Measurements from ENCODE around the gene RAB22A.

The RAB22A gene

GRCh38 chr20:58328836-58329235 lies 19.3 kb downstream of the RAB22A start:
- Histone ChIP-seq H3K4me1 (ENCODE audit: insufficient read depth, low read length) (peaks cover 7% of the 10 kb centered on the region; the same call in 1 of the 2 replicates), H3K9ac (ENCODE audit: low read depth, low read length) (no peak overlapping the region), H3K27ac (ENCODE audit: low read length) (no peak overlapping the region)

DNA sequence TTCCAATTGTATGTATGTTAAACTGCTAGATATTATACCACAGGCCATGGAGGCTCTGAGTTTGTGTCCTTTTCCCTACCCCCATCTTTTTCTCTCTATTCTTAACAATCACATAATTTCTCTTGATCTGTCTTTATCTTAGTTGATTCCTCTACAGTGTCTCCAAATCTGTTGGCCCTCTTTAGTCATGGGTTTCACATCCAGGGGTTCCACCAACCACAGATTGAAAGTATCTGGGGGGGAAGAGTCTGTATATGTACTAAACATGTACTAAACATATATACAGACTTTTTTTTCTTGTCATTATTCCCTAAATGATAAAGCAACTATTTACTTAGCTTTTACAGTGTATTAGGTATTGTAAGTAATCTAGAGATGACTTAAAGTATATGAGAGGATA lies 20.2 kb downstream of the RAB22A start:
- Histone ChIP-seq H3K4me3 (ENCODE audit: low read length) (no peak overlapping the region), H3K27ac (ENCODE audit: low read length) (no peak overlapping the region), H3K27me3 (ENCODE audit: insufficient read depth, low read length) (no peaks in the 10 kb centered on the region), H3K9ac (ENCODE audit: low read depth, low read length) (no peak overlapping the region), H3K4me1 (ENCODE audit: insufficient read depth, low read length) (peaks cover 7% of the 10 kb centered on the region; the same call in 1 of the 2 replicates), H3K36me3 (ENCODE audit: insufficient read depth, low read depth, low read length) (0 out of 2 replicates have a peak, but pooled peaks cover 5% of the 10 kb centered on the region), H3K9me3 (ENCODE audit: insufficient read depth, low read depth, low read length) (no peaks in the 10 kb centered on the region)

More at GRCh38 chr20:58328836-58329235, 19.3 kb downstream of the RAB22A start:
- 0 out of 2 replicates have a peak, but pooled peaks cover 5% of the 10 kb centered on the region for H3K36me3 ChIP-seq (ENCODE audit: insufficient read depth, low read depth, low read length)
- H3K9me3 ChIP-seq (ENCODE audit: insufficient read depth, low read depth, low read length) = no peaks in the 10 kb centered on the region
- no peak overlapping the region for H3K4me3 ChIP-seq (ENCODE audit: low read length)
- H3K27me3 ChIP-seq (ENCODE audit: insufficient read depth, low read length) = no peaks in the 10 kb centered on the region

DNA sequence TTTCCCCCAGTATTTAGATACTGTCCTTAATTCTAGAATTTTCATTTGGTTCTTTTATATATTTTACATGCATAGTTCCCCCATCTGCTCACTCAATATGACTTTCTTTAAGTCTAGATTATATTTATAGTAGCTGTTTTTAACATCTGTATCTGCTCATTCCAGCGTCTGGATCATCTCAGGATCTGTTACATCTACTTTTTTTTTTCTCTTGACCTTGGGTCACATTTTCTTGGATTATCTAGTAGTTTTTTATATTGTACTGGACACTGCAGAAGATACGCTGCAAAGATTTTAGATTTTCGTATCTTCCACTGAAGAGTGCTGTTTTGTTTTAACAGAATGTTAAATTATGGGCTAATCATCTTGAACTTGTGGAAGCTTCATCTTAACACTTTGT lies 20.7 kb downstream of the RAB22A start:
- Histone ChIP-seq H3K4me1 (ENCODE audit: insufficient read depth, low read length) (peaks cover 7% of the 10 kb centered on the region; the same call in 1 of the 2 replicates), H3K36me3 (ENCODE audit: insufficient read depth, low read depth, low read length) (0 out of 2 replicates have a peak, but pooled peaks cover 5% of the 10 kb centered on the region), H3K27me3 (ENCODE audit: insufficient read depth, low read length) (no peaks in the 10 kb centered on the region), H3K9me3 (ENCODE audit: insufficient read depth, low read depth, low read length) (no peaks in the 10 kb centered on the region), H3K4me3 (ENCODE audit: low read length) (no peak overlapping the region), H3K27ac (ENCODE audit: low read length) (no peak overlapping the region), H3K9ac (ENCODE audit: low read depth, low read length) (no peak overlapping the region)

DNA sequence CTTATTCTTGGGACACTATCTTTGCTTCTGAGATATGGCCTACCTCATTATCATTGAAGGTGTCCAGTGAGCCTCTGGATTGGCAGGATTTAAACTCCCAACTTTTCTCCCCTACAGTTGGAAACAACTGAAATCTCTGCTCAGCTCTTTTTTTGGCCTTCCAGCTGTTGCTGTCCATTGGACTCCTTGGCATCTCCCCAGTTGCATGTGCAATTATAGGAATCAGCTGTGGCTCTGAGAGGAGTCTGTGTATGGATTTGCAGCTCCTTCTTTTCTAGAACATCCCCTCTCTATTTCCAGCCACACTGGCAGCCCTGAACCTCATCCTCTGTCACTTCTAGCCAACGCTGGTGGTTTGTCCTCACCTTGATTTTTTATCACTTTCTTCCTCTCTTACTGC lies 21.2 kb downstream of the RAB22A start:
- peaks cover 7% of the 10 kb centered on the region; the same call in 1 of the 2 replicates for H3K4me1 ChIP-seq (ENCODE audit: insufficient read depth, low read length)
- 0 out of 2 replicates have a peak, but pooled peaks cover 5% of the 10 kb centered on the region for H3K36me3 ChIP-seq (ENCODE audit: insufficient read depth, low read depth, low read length)
- no peak overlapping the region for H3K27ac ChIP-seq (ENCODE audit: low read length)
- no peaks in the 10 kb centered on the region for H3K27me3 ChIP-seq (ENCODE audit: insufficient read depth, low read length)
- H3K9me3 ChIP-seq (ENCODE audit: insufficient read depth, low read depth, low read length) = no peaks in the 10 kb centered on the region
- H3K4me3 ChIP-seq (ENCODE audit: low read length) = no peak overlapping the region
- no peak overlapping the region for H3K9ac ChIP-seq (ENCODE audit: low read depth, low read length)

GRCh38 chr20:58331961-58332551 lies 22.5 kb downstream of the RAB22A start:
- H3K27ac ChIP-seq (ENCODE audit: low read length) = no peak overlapping the region
- no peak overlapping the region for H3K4me3 ChIP-seq (ENCODE audit: low read length)
- H3K27me3 ChIP-seq (ENCODE audit: insufficient read depth, low read length) = no peaks in the 10 kb centered on the region
- peaks cover 7% of the 10 kb centered on the region; the same call in 1 of the 2 replicates for H3K4me1 ChIP-seq (ENCODE audit: insufficient read depth, low read length)
- H3K9ac ChIP-seq (ENCODE audit: low read depth, low read length) = no peak overlapping the region
- H3K36me3 ChIP-seq (ENCODE audit: insufficient read depth, low read depth, low read length) = 0 out of 2 replicates have a peak, but pooled peaks cover 5% of the 10 kb centered on the region
- no peaks in the 10 kb centered on the region for H3K9me3 ChIP-seq (ENCODE audit: insufficient read depth, low read depth, low read length)

DNA sequence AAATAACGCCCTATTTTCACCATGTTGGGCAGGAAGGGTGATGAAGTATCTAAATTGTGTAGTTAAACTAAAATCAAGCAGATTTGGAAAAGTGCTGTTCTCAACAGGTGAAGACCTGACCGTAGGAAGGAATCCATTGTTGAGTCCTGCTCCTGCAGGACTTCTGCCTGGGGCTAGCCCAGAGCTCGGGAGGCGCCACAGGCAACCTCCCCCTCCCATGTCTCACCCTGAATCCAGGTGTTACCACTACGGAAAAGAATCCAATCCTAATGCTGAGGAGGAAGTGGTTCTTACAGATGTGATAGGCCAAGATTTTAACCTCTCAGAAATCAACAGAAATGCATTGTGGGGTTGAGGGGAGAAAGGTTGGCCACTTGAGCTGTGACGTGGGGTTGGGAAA lies 30.2 kb downstream of the RAB22A start:
- Histone ChIP-seq H3K27me3 (ENCODE audit: insufficient read depth, low read length) (no peaks in the 10 kb centered on the region), H3K9ac (ENCODE audit: low read depth, low read length) (no peak overlapping the region), H3K36me3 (ENCODE audit: insufficient read depth, low read depth, low read length) (no peaks in the 10 kb centered on the region), H3K4me3 (ENCODE audit: low read length) (no peak overlapping the region), H3K4me1 (ENCODE audit: insufficient read depth, low read length) (peaks cover 7% of the 10 kb centered on the region; the same call in 1 of the 2 replicates), H3K27ac (ENCODE audit: low read length) (no peak overlapping the region), H3K9me3 (ENCODE audit: insufficient read depth, low read depth, low read length) (no peaks in the 10 kb centered on the region)

DNA sequence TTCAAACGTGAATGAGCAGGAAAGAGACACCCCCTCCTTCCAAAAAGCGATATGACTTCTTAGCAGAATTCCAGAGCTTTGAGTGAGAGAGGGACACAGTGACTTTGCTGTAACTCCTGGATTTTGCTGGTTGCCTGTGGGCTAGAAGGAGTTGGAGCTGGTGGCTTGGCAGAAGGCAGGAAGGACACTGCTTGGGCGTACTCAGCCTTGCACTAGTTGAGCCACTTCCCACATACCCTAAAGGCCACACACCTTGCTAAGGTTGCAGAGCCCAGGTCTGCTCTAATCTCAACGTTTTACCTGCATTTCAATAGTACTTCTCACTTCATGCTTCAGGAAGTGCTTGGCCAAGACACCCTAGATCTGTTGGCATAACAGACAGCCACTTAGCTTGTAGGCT lies 30.6 kb downstream of the RAB22A start:
- H3K4me1 ChIP-seq (ENCODE audit: insufficient read depth, low read length) = peaks cover 7% of the 10 kb centered on the region; the same call in 1 of the 2 replicates
- no peak overlapping the region for H3K4me3 ChIP-seq (ENCODE audit: low read length)
- 0 out of 2 replicates have a peak, but pooled peaks cover 3% of the 10 kb centered on the region for H3K36me3 ChIP-seq (ENCODE audit: insufficient read depth, low read depth, low read length)
- H3K27me3 ChIP-seq (ENCODE audit: insufficient read depth, low read length) = no peaks in the 10 kb centered on the region
- H3K9me3 ChIP-seq (ENCODE audit: insufficient read depth, low read depth, low read length) = no peaks in the 10 kb centered on the region
- H3K27ac ChIP-seq (ENCODE audit: low read length) = no peak overlapping the region
- H3K9ac ChIP-seq (ENCODE audit: low read depth, low read length) = no peak overlapping the region

- Histone ChIP-seq H3K36me3 (ENCODE audit: insufficient read depth, low read depth, low read length) (peaks cover 10% of the 10 kb centered on the region), H3K27ac (ENCODE audit: low read length) (no peak overlapping the region), H3K9me3 (ENCODE audit: insufficient read depth, low read depth, low read length) (no peaks in the 10 kb centered on the region), H3K4me1 (ENCODE audit: insufficient read depth, low read length) (peaks cover 7% of the 10 kb centered on the region; the same call in 1 of the 2 replicates), H3K9ac (ENCODE audit: low read depth, low read length) (no peak overlapping the region), H3K4me3 (ENCODE audit: low read length) (no peak overlapping the region), H3K27me3 (ENCODE audit: insufficient read depth, low read length) (no peaks in the 10 kb centered on the region)
Measured at GRCh38 chr20:58340853-58341252, 31.3 kb downstream of the RAB22A start.

- H3K27ac ChIP-seq (ENCODE audit: low read length) = no peak overlapping the region
- peaks cover 7% of the 10 kb centered on the region; the same call in 1 of the 2 replicates for H3K4me1 ChIP-seq (ENCODE audit: insufficient read depth, low read length)
- no peaks in the 10 kb centered on the region for H3K9me3 ChIP-seq (ENCODE audit: insufficient read depth, low read depth, low read length)
- no peak overlapping the region for H3K9ac ChIP-seq (ENCODE audit: low read depth, low read length)
- no peaks in the 10 kb centered on the region for H3K27me3 ChIP-seq (ENCODE audit: insufficient read depth, low read length)
- H3K36me3 ChIP-seq (ENCODE audit: insufficient read depth, low read depth, low read length) = peaks cover 16% of the 10 kb centered on the region
- H3K4me3 ChIP-seq (ENCODE audit: low read length) = no peak overlapping the region
Measured at GRCh38 chr20:58342104-58342945, 32.8 kb downstream of the RAB22A start.

DNA sequence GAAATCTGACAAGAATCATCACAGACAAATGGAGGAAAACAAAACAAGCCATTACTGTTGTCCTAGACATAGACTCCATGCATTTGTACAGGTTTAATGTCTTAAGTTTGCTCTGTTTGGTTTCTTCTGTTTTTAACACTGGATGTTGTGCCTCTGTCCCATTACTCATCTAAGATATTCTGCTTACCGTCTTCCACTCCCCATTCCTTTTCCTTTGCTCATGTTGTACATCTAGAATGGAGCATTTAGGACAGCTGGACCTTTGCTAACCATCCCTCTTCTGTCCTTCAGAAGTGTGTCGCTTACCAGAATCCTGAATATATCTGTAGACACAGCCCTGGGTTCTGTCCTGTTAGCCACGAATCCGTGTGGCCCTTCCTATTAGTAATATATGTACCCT lies 35.2 kb downstream of the RAB22A start:
- Histone ChIP-seq H3K36me3 (ENCODE audit: insufficient read depth, low read depth, low read length) (peaks cover 16% of the 10 kb centered on the region), H3K4me1 (ENCODE audit: insufficient read depth, low read length) (peaks cover 7% of the 10 kb centered on the region; the same call in 1 of the 2 replicates), H3K9ac (ENCODE audit: low read depth, low read length) (no peak overlapping the region), H3K9me3 (ENCODE audit: insufficient read depth, low read depth, low read length) (no peaks in the 10 kb centered on the region), H3K27ac (ENCODE audit: low read length) (no peak overlapping the region), H3K4me3 (ENCODE audit: low read length) (no peak overlapping the region), H3K27me3 (ENCODE audit: insufficient read depth, low read length) (no peaks in the 10 kb centered on the region)

- no peak overlapping the region for H3K9ac ChIP-seq (ENCODE audit: low read depth, low read length)
- H3K36me3 ChIP-seq (ENCODE audit: insufficient read depth, low read depth, low read length) = peaks cover 25% of the 10 kb centered on the region
- H3K9me3 ChIP-seq (ENCODE audit: insufficient read depth, low read depth, low read length) = no peaks in the 10 kb centered on the region
- no peak overlapping the region for H3K4me3 ChIP-seq (ENCODE audit: low read length)
- no peak overlapping the region for H3K27ac ChIP-seq (ENCODE audit: low read length)
- no peaks in the 10 kb centered on the region for H3K27me3 ChIP-seq (ENCODE audit: insufficient read depth, low read length)
- H3K4me1 ChIP-seq (ENCODE audit: insufficient read depth, low read length) = no peaks in the 10 kb centered on the region
Measured at GRCh38 chr20:58349570-58349969, 40.1 kb downstream of the RAB22A start.

Measured in iPS-20b (cell line).